Mammary epithelial cell (primary cell): ENCODE data around the gene CDC20B.

ENCODE experiments used
- EZH2 ChIP-seq: IDR thresholded peaks from 2 replicates; pipeline ENCODE4 v1.6.1; 2012; ENCODE audit warnings: low read length, inconsistent platforms, borderline replicate concordance
- TF ChIP-seq, protein P1 (sequence below), 2 donors: IDR thresholded peaks in 1 of 2; conservative IDR thresholded peaks in 1 of 2; 2 replicates each; pipeline ENCODE4 v1.5.1; 2011 to 2012; ENCODE audit warnings: inconsistent platforms in 2 of 2, low read length in 2 of 2, mild to moderate bottlenecking in 2 of 2, control low read depth in 1 of 2, low read depth in 1 of 2; ENCODE audit not compliant: insufficient read depth in 1 of 2; ENCODE audit errors: extremely low read depth in 1 of 2

DNA sequence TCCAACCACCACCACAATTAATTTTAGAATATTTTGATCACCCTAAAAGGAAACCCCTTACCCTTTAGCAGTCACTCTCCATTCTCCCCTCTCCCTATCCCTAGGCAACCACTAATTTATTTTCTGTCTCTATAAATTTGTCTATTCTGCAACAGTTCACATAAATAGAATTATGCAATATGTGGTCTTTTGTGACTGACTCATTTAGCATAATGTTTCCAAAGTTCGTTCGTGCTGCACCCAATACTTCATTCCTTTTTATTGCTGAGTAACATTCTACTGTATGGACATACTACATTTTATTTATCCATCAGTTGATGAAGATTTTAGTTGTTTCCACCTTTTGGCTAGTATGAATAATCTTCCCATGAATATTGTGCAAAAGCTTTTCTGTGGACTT, 18.2 kb upstream of the CDC20B start:
- TF ChIP-seq, protein P1, sequence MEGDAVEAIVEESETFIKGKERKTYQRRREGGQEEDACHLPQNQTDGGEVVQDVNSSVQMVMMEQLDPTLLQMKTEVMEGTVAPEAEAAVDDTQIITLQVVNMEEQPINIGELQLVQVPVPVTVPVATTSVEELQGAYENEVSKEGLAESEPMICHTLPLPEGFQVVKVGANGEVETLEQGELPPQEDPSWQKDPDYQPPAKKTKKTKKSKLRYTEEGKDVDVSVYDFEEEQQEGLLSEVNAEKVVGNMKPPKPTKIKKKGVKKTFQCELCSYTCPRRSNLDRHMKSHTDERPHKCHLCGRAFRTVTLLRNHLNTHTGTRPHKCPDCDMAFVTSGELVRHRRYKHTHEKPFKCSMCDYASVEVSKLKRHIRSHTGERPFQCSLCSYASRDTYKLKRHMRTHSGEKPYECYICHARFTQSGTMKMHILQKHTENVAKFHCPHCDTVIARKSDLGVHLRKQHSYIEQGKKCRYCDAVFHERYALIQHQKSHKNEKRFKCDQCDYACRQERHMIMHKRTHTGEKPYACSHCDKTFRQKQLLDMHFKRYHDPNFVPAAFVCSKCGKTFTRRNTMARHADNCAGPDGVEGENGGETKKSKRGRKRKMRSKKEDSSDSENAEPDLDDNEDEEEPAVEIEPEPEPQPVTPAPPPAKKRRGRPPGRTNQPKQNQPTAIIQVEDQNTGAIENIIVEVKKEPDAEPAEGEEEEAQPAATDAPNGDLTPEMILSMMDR (conservative IDR thresholded peaks at IDR 0.05 in 1 of 2, IDR thresholded peaks at IDR 0.05 in 1 of 2; ENCODE audit: extremely low read depth in 1 of 2, insufficient read depth in 1 of 2, low read depth in 1 of 2, low read length in 2 of 2) = no peak
- no peak for TF ChIP-seq EZH2
